Activated CD8-positive, alpha-beta T cell treated with anti-CD3 and anti-CD28 coated beads for 36 hours (primary cell): ENCODE data around the gene FNIP2. TPM values are rescaled to one million over a fixed set of nuclear protein-coding genes. Genes with fewer than 3 reads are reported as not detected.
"Not testable (repeated sequence)": the region's sequence is repeated elsewhere in the genome, so short reads cannot be mapped to it uniquely, and the experiment has no call there.

Source experiments
- ATAC-seq: fragments of 200-7000 bp; cut with Tn5 transposase; one replicate; pipeline ENCODE4 v1.10.0; 2021; ENCODE audit warnings: mild to moderate bottlenecking, moderate library complexity
- CTCF ChIA-PET: fragments of 350-600 bp; sonication (Branson Sonifier 250); formaldehyde crosslinking; loops from one replicate; lab custom pipeline; 2021; ENCODE audit warnings: antibody characterized with exemption; lab: Charles Lee
- POLR2A ChIA-PET: fragments of 350-600 bp; sonication (Branson Sonifier 250); formaldehyde crosslinking; loops from one replicate; lab custom pipeline; 2021; ENCODE audit warnings: antibody characterized with exemption; lab: Charles Lee
- DNase-seq: peaks from one replicate; pipeline ENCODE4 v3.0.0-alpha.2; 2020
- H3K27ac Mint-ChIP-seq: one replicate; pipeline ENCODE4 v1.8.0; 2021; ENCODE audit warnings: mild to moderate bottlenecking, mixed read lengths
- H3K27me3 Mint-ChIP-seq: one replicate; pipeline ENCODE4 v1.8.0; 2021; ENCODE audit warnings: mixed read lengths
- H3K36me3 Mint-ChIP-seq: one replicate; pipeline ENCODE4 v1.8.0; 2021; ENCODE audit warnings: low read depth, mixed read lengths
- H3K4me1 Mint-ChIP-seq: one replicate; pipeline ENCODE4 v1.8.0; 2021; ENCODE audit warnings: low read depth, mixed read lengths
- H3K4me3 Mint-ChIP-seq: one replicate; pipeline ENCODE4 v1.8.0; 2021; ENCODE audit warnings: mild to moderate bottlenecking, moderate library complexity, mixed read lengths
- H3K9me3 Mint-ChIP-seq: one replicate; pipeline ENCODE4 v1.8.0; 2021; ENCODE audit warnings: mixed read lengths
- intact Hi-C: fragments of 100-400 bp; cut with micrococcal nuclease; formaldehyde crosslinking; loops from one replicate; pipeline ENCODE4 v1.10.0; 2022
- total RNA-seq, 2 experiments: library from RNA; stranded (reverse); gene quantifications; one replicate each; pipeline ENCODE4 v1.2.3, GENCODE V29; 2021
- TF ChIP-seq, protein P1 (sequence below): fragments of 200-600 bp; IDR thresholded peaks from one replicate; pipeline ENCODE4 v1.8.0; 2022; ENCODE audit warnings: antibody characterized with exemption, mild to moderate bottlenecking

FNIP2 gene
- total RNA-seq, 2 experiments from 2014 or later, result 11.2 to 11.7 TPM

DNA sequence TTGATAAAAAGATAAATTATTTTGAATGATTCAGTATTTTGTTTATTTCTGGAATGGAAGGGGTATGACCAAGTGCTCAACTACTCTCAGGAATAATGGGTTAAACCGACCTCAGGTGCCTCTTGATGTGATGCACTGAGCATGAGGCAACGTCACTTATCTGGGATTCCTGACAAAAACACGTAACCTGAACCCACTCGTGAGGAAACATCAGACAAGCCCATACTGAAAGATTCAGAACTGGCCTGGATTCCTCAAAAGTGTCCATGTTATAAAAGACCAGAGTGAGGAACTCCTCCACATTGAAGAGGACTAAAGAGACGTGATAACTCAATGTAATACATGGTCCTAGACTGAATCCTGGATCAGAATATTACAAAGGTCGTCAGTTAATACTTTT, 144.0 kb downstream of the FNIP2 start:
- Mint-ChIP-seq H3K4me1 (peaks cover 4% of the 10 kb centered on the region), H3K36me3 (no peaks in the 10 kb centered on the region), H3K27me3 (no peaks in the 10 kb centered on the region), H3K9me3 (no peaks in the 10 kb centered on the region), H3K4me3 (no peak overlapping the region), H3K27ac (no peak overlapping the region)
- intact Hi-C loops, result no loop called here
- TF ChIP-seq, protein P1, sequence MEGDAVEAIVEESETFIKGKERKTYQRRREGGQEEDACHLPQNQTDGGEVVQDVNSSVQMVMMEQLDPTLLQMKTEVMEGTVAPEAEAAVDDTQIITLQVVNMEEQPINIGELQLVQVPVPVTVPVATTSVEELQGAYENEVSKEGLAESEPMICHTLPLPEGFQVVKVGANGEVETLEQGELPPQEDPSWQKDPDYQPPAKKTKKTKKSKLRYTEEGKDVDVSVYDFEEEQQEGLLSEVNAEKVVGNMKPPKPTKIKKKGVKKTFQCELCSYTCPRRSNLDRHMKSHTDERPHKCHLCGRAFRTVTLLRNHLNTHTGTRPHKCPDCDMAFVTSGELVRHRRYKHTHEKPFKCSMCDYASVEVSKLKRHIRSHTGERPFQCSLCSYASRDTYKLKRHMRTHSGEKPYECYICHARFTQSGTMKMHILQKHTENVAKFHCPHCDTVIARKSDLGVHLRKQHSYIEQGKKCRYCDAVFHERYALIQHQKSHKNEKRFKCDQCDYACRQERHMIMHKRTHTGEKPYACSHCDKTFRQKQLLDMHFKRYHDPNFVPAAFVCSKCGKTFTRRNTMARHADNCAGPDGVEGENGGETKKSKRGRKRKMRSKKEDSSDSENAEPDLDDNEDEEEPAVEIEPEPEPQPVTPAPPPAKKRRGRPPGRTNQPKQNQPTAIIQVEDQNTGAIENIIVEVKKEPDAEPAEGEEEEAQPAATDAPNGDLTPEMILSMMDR, result no peak
- DNase-seq, result no peak
- ChIA-PET POLR2A (no interaction called here), CTCF (no interaction called here)
- ATAC-seq, result no peak

DNA sequence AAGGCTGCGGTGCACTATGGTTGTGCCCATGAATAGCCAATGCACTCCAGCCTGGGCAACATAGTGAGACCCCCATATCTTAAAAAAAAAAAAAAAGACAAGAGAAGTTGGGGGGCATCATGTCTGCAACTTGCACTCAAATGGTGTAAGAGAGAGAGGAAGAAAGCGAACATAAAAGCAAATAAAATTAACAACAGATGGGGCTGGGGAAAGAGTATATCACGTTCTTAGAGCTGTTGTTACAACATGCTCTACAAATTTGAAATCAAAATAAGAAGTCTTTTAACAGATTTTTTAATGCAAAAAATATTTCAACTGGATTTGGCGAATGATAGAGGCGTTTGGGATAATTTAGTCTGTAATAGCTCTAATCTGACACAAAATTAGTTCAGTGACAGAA, 144.9 kb downstream of the FNIP2 start:
- POLR2A ChIA-PET, result no interaction called here
- H3K4me1 Mint-ChIP-seq, result peaks cover 4% of the 10 kb centered on the region
- H3K4me3 Mint-ChIP-seq, result no peak overlapping the region
- TF ChIP-seq, protein P1, result no peak
- no peaks in the 10 kb centered on the region for H3K9me3 Mint-ChIP-seq
- CTCF ChIA-PET, result no interaction called here
- DNase-seq (no peak), ATAC-seq (no peak)
- intact Hi-C loops, result no loop called here
- H3K27me3 Mint-ChIP-seq, result no peaks in the 10 kb centered on the region
- no peaks in the 10 kb centered on the region for H3K36me3 Mint-ChIP-seq
- H3K27ac Mint-ChIP-seq, result no peak overlapping the region

GRCh38 chr4:158914218-158914617, 145.4 kb downstream of the FNIP2 start:
- no peaks in the 10 kb centered on the region for H3K27me3 Mint-ChIP-seq
- POLR2A ChIA-PET, result no interaction called here
- H3K4me1 Mint-ChIP-seq, result peaks cover 4% of the 10 kb centered on the region
- H3K4me3 Mint-ChIP-seq, result no peak overlapping the region
- H3K36me3 Mint-ChIP-seq, result no peaks in the 10 kb centered on the region
- TF ChIP-seq, protein P1, result no peak
- ATAC-seq (no peak), DNase-seq (no peak)
- no peaks in the 10 kb centered on the region for H3K9me3 Mint-ChIP-seq
- H3K27ac Mint-ChIP-seq, result no peak overlapping the region
- intact Hi-C loops, result no loop called here
- CTCF ChIA-PET, result no interaction called here

- peaks cover 5% of the 10 kb centered on the region for H3K9me3 Mint-ChIP-seq
- no peak overlapping the region for H3K4me3 Mint-ChIP-seq
- H3K4me1 Mint-ChIP-seq, result peaks cover 4% of the 10 kb centered on the region
- ATAC-seq (no peak), DNase-seq (no peak)
- no peaks in the 10 kb centered on the region for H3K27me3 Mint-ChIP-seq
- no peaks in the 10 kb centered on the region for H3K36me3 Mint-ChIP-seq
- intact Hi-C loops, result no loop called here
- no peak overlapping the region for H3K27ac Mint-ChIP-seq
- TF ChIP-seq, protein P1, result no peak
- POLR2A ChIA-PET, result interaction anchor here (1.2 kb wide), 1 partner anchor 19 kb away, joined by 3 read pairs; no protein-coding TSS in a partner anchor
- CTCF ChIA-PET, result no interaction called here
These were observed 146.9 kb downstream of the FNIP2 start for GRCh38 chr4:158915683-158916241.

DNA sequence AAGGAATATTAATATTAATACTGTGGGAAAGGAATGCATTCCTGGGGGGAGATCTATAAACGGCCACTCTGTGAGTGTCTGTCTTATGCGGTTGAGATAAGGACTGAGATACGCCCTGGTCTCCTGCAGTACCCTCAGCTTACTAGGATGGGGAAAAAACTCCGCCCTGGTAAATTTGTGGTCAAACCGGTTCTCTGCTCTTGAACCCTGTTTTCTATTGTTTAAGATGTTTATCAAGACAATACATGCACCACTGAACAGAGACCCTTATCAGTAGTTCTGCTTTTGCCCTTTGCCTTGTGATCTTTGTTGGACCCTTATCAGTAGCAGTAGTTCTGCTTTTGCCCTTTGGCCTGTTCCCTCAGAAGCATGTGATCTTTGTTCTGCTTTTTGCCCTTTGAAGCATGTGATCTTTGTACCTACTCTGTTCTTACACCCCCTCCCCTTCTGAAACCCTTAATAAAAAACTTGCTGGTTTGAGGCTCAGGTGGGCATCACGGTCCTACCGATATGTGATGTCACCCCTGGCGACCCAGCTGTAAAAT, 151.7 kb downstream of the FNIP2 start:
- not testable (repeated sequence) for H3K4me3 Mint-ChIP-seq, H3K4me1 Mint-ChIP-seq, H3K27me3 Mint-ChIP-seq

DNA sequence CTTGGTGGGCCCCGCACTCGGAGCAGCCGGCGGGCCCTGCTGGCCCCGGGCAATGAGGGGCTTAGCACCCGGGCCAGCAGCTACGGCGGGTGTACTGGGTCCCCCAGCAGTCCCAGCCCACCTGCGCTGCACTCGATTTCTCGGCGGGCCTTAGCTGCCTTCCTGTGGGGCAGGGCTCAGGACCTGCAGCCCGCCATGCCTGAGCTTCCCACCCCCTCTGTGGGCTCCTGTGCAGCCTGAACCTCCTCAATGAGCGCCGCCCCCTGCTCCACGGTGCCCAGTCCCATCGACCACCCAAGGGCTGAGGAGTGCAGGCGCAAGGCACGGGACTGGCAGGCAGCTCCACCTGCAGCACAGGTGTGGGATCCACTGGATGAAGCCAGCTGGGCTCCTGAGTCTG, 158.9 kb downstream of the FNIP2 start:
- intact Hi-C loops, H3K4me3 Mint-ChIP-seq, H3K27ac Mint-ChIP-seq, POLR2A ChIA-PET, H3K27me3 Mint-ChIP-seq, H3K9me3 Mint-ChIP-seq, H3K4me1 Mint-ChIP-seq, CTCF ChIA-PET, ATAC-seq, H3K36me3 Mint-ChIP-seq, DNase-seq: not testable (repeated sequence)

More for the DNA sequence above, 151.7 kb downstream of the FNIP2 start:
- CTCF ChIA-PET, H3K27ac Mint-ChIP-seq, ATAC-seq, POLR2A ChIA-PET, DNase-seq, intact Hi-C loops, H3K36me3 Mint-ChIP-seq: not testable (repeated sequence)
- peaks cover 12% of the 10 kb centered on the region for H3K9me3 Mint-ChIP-seq
